H1 (cell line): ENCODE measurements around the gene RCAN2. TPM values are rescaled to one million over a fixed set of nuclear protein-coding genes. Genes with fewer than 3 reads are reported as not detected.

Experiments
- CTCF ChIA-PET: fragments of 300-600 bp; sonication (Branson Sonifier 250); formaldehyde crosslinking; loops from one replicate; lab custom pipeline; 2021; ENCODE audit not compliant: partially characterized antibody; lab: Charles Lee
- POLR2A ChIA-PET: fragments of 300-600 bp; sonication (Branson Sonifier 250); formaldehyde crosslinking; loops from one replicate; lab custom pipeline; 2021; ENCODE audit warnings: inconsistent platforms; ENCODE audit not compliant: partially characterized antibody; lab: Charles Lee
- DNase-seq, 2 experiments: peaks; one replicate each; pipeline versions ENCODE4 v3.0.0 to v3.0.0-alpha.2; 2010 to 2022; ENCODE audit warnings: low spot score in 2 of 2, low read depth in 1 of 2, mixed read lengths in 1 of 2
- FAIRE-seq: peaks from 2 replicates; lab custom pipeline; 2011; peaks lifted over from hg19 to GRCh38; lab: Jason Lieb, UNC
- H2AFZ ChIP-seq: 2 replicates; pipeline ENCODE4 v1.8.1; 2012; ENCODE audit warnings: low read length, inconsistent platforms
- H2AK5ac ChIP-seq: 2 replicates; pipeline ENCODE4 v1.6.1; 2013; ENCODE audit warnings: low read depth, low read length
- H2BK120ac ChIP-seq: replicated peaks from 2 replicates; pipeline ENCODE3; 2013; ENCODE audit warnings: low read depth, low read length, inconsistent platforms
- H2BK12ac ChIP-seq: 2 replicates; pipeline ENCODE4 v1.6.1; 2013; ENCODE audit warnings: low read depth, low read length
- H2BK15ac ChIP-seq: 2 replicates; pipeline ENCODE4 v1.6.1; 2013; ENCODE audit warnings: low read length
- H2BK20ac ChIP-seq: 2 replicates; pipeline ENCODE4 v1.6.1; 2013; ENCODE audit warnings: low read length
- H2BK5ac ChIP-seq: 2 replicates; pipeline ENCODE4 v1.6.1; 2013; ENCODE audit warnings: low read depth, low read length
- H3K14ac ChIP-seq: 2 replicates; pipeline ENCODE4 v1.6.1; 2013; ENCODE audit warnings: inconsistent platforms; ENCODE audit not compliant: insufficient read length
- H3K18ac ChIP-seq: 2 replicates; pipeline ENCODE4 v1.6.1; 2013; ENCODE audit warnings: low read length; ENCODE audit errors: extremely low read depth
- H3K23ac ChIP-seq: 2 replicates; pipeline ENCODE4 v1.6.1; 2013; ENCODE audit warnings: inconsistent platforms; ENCODE audit not compliant: insufficient read length
- H3K23me2 ChIP-seq: 2 replicates; pipeline ENCODE4 v1.6.1; 2013; ENCODE audit warnings: low read depth, low read length
- H3K27ac ChIP-seq: 2 replicates; pipeline ENCODE4 v1.6.1; 2011; ENCODE audit warnings: low read depth, low read length, inconsistent platforms
- H3K27me3 ChIP-seq, 4 experiments: replicated peaks in 1 of 4; 1 replicate in 1 of 4; 2 replicates in 3 of 4; pipeline versions ENCODE4 v1.6.1 to v1.8.1; 2011 to 2013; ENCODE audit warnings: low read length in 3 of 4, mild to moderate bottlenecking in 3 of 4, inconsistent platforms in 2 of 4, mixed read lengths in 2 of 4, moderate library complexity in 1 of 4; ENCODE audit not compliant: control insufficient read depth in 3 of 4, insufficient read depth in 3 of 4; ENCODE audit errors: extremely low read depth in 1 of 4
- H3K36me3 ChIP-seq, 4 experiments: 2 replicates each; pipeline versions ENCODE4 v1.6.1 to v1.8.1; 2011 to 2013; ENCODE audit warnings: mild to moderate bottlenecking in 4 of 4, low read length in 3 of 4, moderate library complexity in 2 of 4, control low read depth in 1 of 4, inconsistent platforms in 1 of 4; ENCODE audit not compliant: insufficient read depth in 4 of 4, control insufficient read depth in 2 of 4
- H3K4ac ChIP-seq: replicated peaks from 2 replicates; pipeline ENCODE3; 2013; ENCODE audit warnings: low read length, low read depth, mixed read lengths, inconsistent platforms; ENCODE audit not compliant: insufficient read length
- H3K4me1 ChIP-seq, 4 experiments: replicated peaks in 1 of 4; 1 replicate in 1 of 4; 2 replicates in 3 of 4; pipeline versions ENCODE4 v1.6.1 to v1.8.1; 2011 to 2013; ENCODE audit warnings: low read length in 3 of 4, inconsistent platforms in 2 of 4, mixed read lengths in 1 of 4; ENCODE audit not compliant: insufficient read depth in 4 of 4, control insufficient read depth in 3 of 4
- H3K4me2 ChIP-seq, 2 experiments: 2 replicates each; pipeline versions ENCODE4 v1.6.1 to v1.8.1; 2011 to 2013; ENCODE audit warnings: low read depth in 2 of 2, low read length in 2 of 2, control low read depth in 1 of 2, inconsistent platforms in 1 of 2, mild to moderate bottlenecking in 1 of 2; ENCODE audit not compliant: insufficient read depth in 1 of 2
- H3K4me3 ChIP-seq, 4 experiments: fragments of 200-600, 300-600 bp in 1 of 4; sonication (generic), shearing (Covaris generic), sonication (Bioruptor Twin) in 1 of 4; 2 replicates each; pipeline versions ENCODE4 v1.5.1 to v1.8.1; 2011 to 2016; ENCODE audit warnings: low read length in 4 of 4, low read depth in 3 of 4, control low read depth in 2 of 4, inconsistent platforms in 2 of 4, mild to moderate bottlenecking in 2 of 4, mixed read lengths in 1 of 4, moderate library complexity in 1 of 4; ENCODE audit not compliant: insufficient read depth in 2 of 4; ENCODE audit errors: extremely low read depth in 1 of 4
- H3K56ac ChIP-seq: replicated peaks from 2 replicates; pipeline ENCODE3; 2013; ENCODE audit warnings: low read depth, mild to moderate bottlenecking, mixed read lengths, low read length, inconsistent platforms; ENCODE audit not compliant: insufficient read length
- H3K79me1 ChIP-seq: 2 replicates; pipeline ENCODE4 v1.6.1; 2013; ENCODE audit warnings: low read depth, low read length, control low read depth
- H3K79me2 ChIP-seq, 2 experiments: 2 replicates each; pipeline versions ENCODE4 v1.6.1 to v1.8.1; 2012 to 2013; ENCODE audit warnings: low read length in 2 of 2, mild to moderate bottlenecking in 2 of 2, inconsistent platforms in 1 of 2; ENCODE audit not compliant: insufficient read depth in 2 of 2, control insufficient read depth in 1 of 2
- H3K9ac ChIP-seq, 4 experiments: replicated peaks in 1 of 4; 1 replicate in 1 of 4; 2 replicates in 3 of 4; pipeline versions ENCODE4 v1.6.1 to v1.8.1; 2011 to 2013; ENCODE audit warnings: low read depth in 3 of 4, low read length in 3 of 4, control low read depth in 2 of 4, mild to moderate bottlenecking in 2 of 4, moderate library complexity in 2 of 4, inconsistent platforms in 1 of 4; ENCODE audit errors: extremely low read depth in 1 of 4
- H3K9me3 ChIP-seq, 2 experiments: 2 replicates each; pipeline versions ENCODE4 v1.6.1 to v1.8.1; 2012 to 2013; ENCODE audit warnings: mild to moderate bottlenecking in 2 of 2, moderate library complexity in 2 of 2, control low read depth in 1 of 2, inconsistent platforms in 1 of 2, low read depth in 1 of 2, low read length in 1 of 2, mixed read lengths in 1 of 2; ENCODE audit not compliant: insufficient read depth in 2 of 2
- H4K20me1 ChIP-seq, 2 experiments: replicated peaks in 1 of 2; 2 replicates each; pipeline versions ENCODE3 to v1.8.1; 2011 to 2013; ENCODE audit warnings: inconsistent platforms in 2 of 2, low read length in 2 of 2, mild to moderate bottlenecking in 1 of 2; ENCODE audit not compliant: insufficient read depth in 2 of 2, control insufficient read depth in 1 of 2
- H4K5ac ChIP-seq: 2 replicates; pipeline ENCODE4 v1.6.1; 2013; ENCODE audit warnings: low read length, low read depth, mixed read lengths, inconsistent platforms; ENCODE audit not compliant: insufficient read length
- H4K8ac ChIP-seq: 2 replicates; pipeline ENCODE4 v1.8.0; 2013; ENCODE audit warnings: mild to moderate bottlenecking, moderate library complexity, low read length, inconsistent platforms; ENCODE audit not compliant: insufficient read depth; ENCODE audit errors: extremely low read depth
- H4K91ac ChIP-seq: replicated peaks from 2 replicates; pipeline ENCODE3; 2013; ENCODE audit warnings: low read length, mixed read lengths, inconsistent platforms; ENCODE audit not compliant: insufficient read length
- SAP30 ChIP-seq: fragments of 300-600 bp; sonication (generic); IDR thresholded peaks from 2 replicates; pipeline ENCODE4 v1.7.1; 2012; ENCODE audit warnings: low read length, moderate library complexity, mild to moderate bottlenecking, inconsistent platforms; ENCODE audit not compliant: insufficient read depth, insufficient replicate concordance
- WGBS, 2 experiments: shearing (Covaris generic) in 1 of 2; methylation state at CpG; one replicate each; pipeline versions ENCODE4 v1.1.6 to v1.1.7; 2013 to 2015; ENCODE audit warnings: low lambda C conversion rate in 2 of 2, mixed read lengths in 2 of 2, inconsistent platforms in 1 of 2, low coverage in 1 of 2, missing lambda C conversion rate in 1 of 2; ENCODE audit not compliant: insufficient replicate concordance in 2 of 2, insufficient coverage in 1 of 2, insufficient read length in 1 of 2; ENCODE audit errors: extremely low coverage in 1 of 2, missing lambda C conversion rate in 1 of 2; 5-methylcytosine and 5-hydroxymethylcytosine counted together
- polyA plus RNA-seq, 7 experiments: library from polyadenylated mRNA; depleted of rRNA in 3 of 7; stranded (reverse) in 5 of 7; unstranded in 2 of 7; fragments of >200 nt in 5 of 7; fragments of 200-250 nt in 2 of 7; gene quantifications; 1 replicate in 5 of 7; 2 replicates in 1 of 7; 4 replicates in 1 of 7; pipeline versions ENCODE4 v1.2.1 to v1.2.3, GENCODE V29; 2011 to 2013; ENCODE audit warnings: missing spikeins in 2 of 7, mixed read lengths in 2 of 7
- total RNA-seq: library from RNA; stranded (reverse); fragmentation: NEBNext Ultra II Directional; extraction: Animal tissue kit (Norgen Biotek cat#: 25700); gene quantifications from 2 replicates; pipeline ENCODE4 v1.2.1, GENCODE V29; 2021

Gene RCAN2
- total and polyA plus RNA-seq, 2 of the 8 experiments (the other 6 are each of a cell fraction or from before 2014, with no cell fraction given): 5.0 to 8.5 TPM

DNA sequence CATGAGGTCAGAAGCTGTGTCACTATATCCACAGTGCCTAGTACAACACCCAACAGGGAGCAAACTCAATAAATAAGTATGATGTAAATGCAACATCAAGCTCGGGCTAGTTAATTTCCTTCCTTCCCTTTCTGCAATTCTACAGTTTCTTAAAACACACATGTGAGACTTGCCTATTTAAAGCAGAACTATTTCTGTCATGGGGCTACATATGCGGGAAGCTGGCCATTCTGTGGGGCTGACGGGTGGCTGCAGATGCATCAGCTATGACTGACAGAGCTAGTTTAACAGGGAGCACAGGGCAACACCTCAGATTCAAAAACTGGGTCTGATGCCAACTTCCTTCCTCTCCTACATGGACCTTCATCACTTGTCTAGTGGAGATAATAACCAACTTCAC lies 202.4 kb downstream of the RCAN2 start:
- H3K4me2 ChIP-seq: no peak overlapping the region
- H3K18ac ChIP-seq: no peak overlapping the region
- H3K9ac ChIP-seq: no peak overlapping the region
- 93% methylated on average over 3 of the region's 3 CpGs; no CpG with 5 or more reads in 1 of the 2 experiments for WGBS, 2 experiments
- no peak overlapping the region for H2BK12ac ChIP-seq
- H2BK5ac ChIP-seq: no peak overlapping the region
- CTCF ChIA-PET: interaction anchor here (1.4 kb wide), 1 partner anchor 12 kb away, joined by 5 read pairs; no protein-coding TSS in a partner anchor
- no peaks in the 10 kb centered on the region for H4K20me1 ChIP-seq
- H3K56ac ChIP-seq: no peak overlapping the region
- no peak overlapping the region for H3K14ac ChIP-seq
- H3K27ac ChIP-seq: no peak overlapping the region
- H3K23me2 ChIP-seq: no peaks in the 10 kb centered on the region
- no peaks in the 10 kb centered on the region; a peak in 2 of 7 replicates for H3K4me1 ChIP-seq
- H2BK120ac ChIP-seq: no peak overlapping the region
- H3K27me3 ChIP-seq: no peaks in the 10 kb centered on the region
- POLR2A ChIA-PET: no interaction called here
- H2BK15ac ChIP-seq: no peak overlapping the region
- no peaks in the 10 kb centered on the region for H3K79me1 ChIP-seq
- FAIRE-seq (no peak), DNase-seq (no peak)
- no peak overlapping the region for H4K5ac ChIP-seq
- H2AK5ac ChIP-seq: no peak overlapping the region
- H4K91ac ChIP-seq: no peak overlapping the region
- no peak overlapping the region for H4K8ac ChIP-seq
- H3K4me3 ChIP-seq: no peak overlapping the region
- no peak overlapping the region for H2BK20ac ChIP-seq
- no peak overlapping the region for H2AFZ ChIP-seq
- H3K9me3 ChIP-seq: no peaks in the 10 kb centered on the region
- H3K79me2 ChIP-seq: no peaks in the 10 kb centered on the region
- no peaks in the 10 kb centered on the region for H3K36me3 ChIP-seq
- H3K4ac ChIP-seq: no peak overlapping the region
- H3K23ac ChIP-seq: no peak overlapping the region
- no peak for TF ChIP-seq SAP30
